K562 (cell line): ENCODE data around the gene DSP. TPM values are rescaled to one million over a fixed set of nuclear protein-coding genes. Genes with fewer than 3 reads are reported as not detected.

Experiments used
- ATAC-seq: fragments of 200-7000 bp; cut with Tn5 transposase; 3 replicates; pipeline ENCODE4 v1.9.1; 2020; ENCODE audit warnings: moderate library complexity
- BruUV-seq: library from RNA; stranded (reverse); fragments of 400-500 nt; replicated peaks from 2 replicates; lab custom pipeline; 2021; lab: Mats Ljungman, UMichigan
- CTCF ChIA-PET: fragments of 300-600 bp; formaldehyde crosslinking; extraction: SDS; loops from one replicate; lab custom pipeline; 2021; ENCODE audit warnings: low intra/inter-chr PET ratio; lab: Yijun Ruan, JAX
- POLR2A ChIA-PET: fragments of 300-600, 350-650 bp; sonication (Branson Sonifier 250); formaldehyde crosslinking; extraction: SDS; loops from one replicate; lab custom pipeline; 2021; ENCODE audit warnings: antibody characterized with exemption, inconsistent platforms; lab: Yijun Ruan, JAX
- DNase-seq, 4 experiments: peaks; one replicate each; pipeline versions ENCODE4 v3.0.0 to v3.0.0-alpha.2; 2011 to 2018; ENCODE audit warnings: low spot score in 3 of 4, mixed read lengths in 3 of 4; ENCODE audit errors: extremely low read depth in 1 of 4
- FAIRE-seq: peaks from 2 replicates; lab custom pipeline; 2011; peaks lifted over from hg19 to GRCh38; lab: Jason Lieb, UNC
- H2AFZ ChIP-seq: 2 replicates; pipeline ENCODE4 v1.6.0; 2011; ENCODE audit warnings: low read depth, low read length, control low read depth, inconsistent platforms
- H3K27ac ChIP-seq: fragments of 200-600 bp; 3 replicates; pipeline ENCODE4 v1.8.0; 2011; ENCODE audit warnings: low read depth, mild to moderate bottlenecking, control low read depth, inconsistent platforms, low read length, moderate library complexity, mixed read lengths; ENCODE audit errors: extremely low read depth
- H3K27me3 ChIP-seq, 2 experiments: fragments of 300-600 bp in 1 of 2; 2 replicates in 1 of 2; 3 replicates in 1 of 2; pipeline versions ENCODE4 v1.6.0 to v1.8.0; 2011; ENCODE audit warnings: inconsistent platforms in 2 of 2, low read length in 2 of 2, mild to moderate bottlenecking in 1 of 2, mixed read lengths in 1 of 2, moderate library complexity in 1 of 2; ENCODE audit not compliant: control insufficient read depth in 2 of 2, insufficient read depth in 2 of 2
- H3K36me3 ChIP-seq: fragments of 300-600 bp; 3 replicates; pipeline ENCODE4 v1.8.0; 2011; ENCODE audit warnings: mild to moderate bottlenecking, low read length, inconsistent platforms; ENCODE audit not compliant: control insufficient read depth, insufficient read depth
- H3K4me1 ChIP-seq, 2 experiments: fragments of 200-600 bp in 1 of 2; replicated peaks in 1 of 2; 2 replicates in 1 of 2; 3 replicates in 1 of 2; pipeline versions ENCODE4 v1.5.1 to v1.8.0; 2011; ENCODE audit warnings: inconsistent platforms in 2 of 2, low read length in 2 of 2, mild to moderate bottlenecking in 1 of 2, mixed read lengths in 1 of 2, moderate library complexity in 1 of 2; ENCODE audit not compliant: control insufficient read depth in 2 of 2, insufficient read depth in 2 of 2
- H3K4me2 ChIP-seq: 2 replicates; pipeline ENCODE4 v1.6.1; 2011; ENCODE audit warnings: low read length, control low read depth, inconsistent platforms, mixed read lengths; ENCODE audit not compliant: insufficient read depth
- H3K4me3 ChIP-seq: fragments of 200-600 bp; sonication (generic), shearing (Covaris generic); 2 replicates; pipeline ENCODE4 v1.5.1; 2016; ENCODE audit warnings: control low read depth, inconsistent platforms
- H3K79me2 ChIP-seq: fragments of 200-600 bp; 3 replicates; pipeline ENCODE4 v1.8.0; 2011; ENCODE audit warnings: low read length, inconsistent platforms; ENCODE audit not compliant: control insufficient read depth, insufficient read depth
- H3K9ac ChIP-seq, 2 experiments: 2 replicates each; pipeline versions ENCODE4 v1.6.0 to v1.6.1; 2011; ENCODE audit warnings: low read depth in 2 of 2, low read length in 2 of 2, control low read depth in 1 of 2, inconsistent platforms in 1 of 2, mild to moderate bottlenecking in 1 of 2, mixed read lengths in 1 of 2; ENCODE audit not compliant: insufficient read depth in 1 of 2
- H3K9me1 ChIP-seq: one replicate; pipeline ENCODE4 v1.6.0; 2011; ENCODE audit warnings: inconsistent platforms, mild to moderate bottlenecking, low read length, moderate library complexity; ENCODE audit not compliant: control insufficient read depth, insufficient read depth
- H3K9me3 ChIP-seq: replicated peaks from 2 replicates; pipeline ENCODE4 v1.5.1; 2011; ENCODE audit warnings: low read depth, low read length, inconsistent platforms; ENCODE audit not compliant: control insufficient read depth, insufficient read depth
- H4K20me1 ChIP-seq: replicated peaks from 2 replicates; pipeline ENCODE4 v1.6.1; 2011; ENCODE audit warnings: low read length, inconsistent platforms, mixed read lengths; ENCODE audit not compliant: control insufficient read depth, insufficient read depth
- CBX3 ChIP-seq, 2 experiments: IDR thresholded peaks; 1 replicate in 1 of 2; 2 replicates in 1 of 2; pipeline ENCODE4 v1.6.1; 2012; ENCODE audit warnings: inconsistent platforms in 2 of 2, low read length in 2 of 2, borderline replicate concordance in 1 of 2, control low read depth in 1 of 2
- E4F1 ChIP-seq: fragments of 250-450 bp; sonication (Bioruptor Pico); IDR thresholded peaks from 2 replicates; pipeline ENCODE4 v1.5.0; 2021; ENCODE audit warnings: mild to moderate bottlenecking, borderline replicate concordance
- EZH2 ChIP-seq: IDR thresholded peaks from 2 replicates; pipeline ENCODE4 v1.6.1; 2012; ENCODE audit warnings: low read depth, mild to moderate bottlenecking, inconsistent platforms, low read length, borderline replicate concordance
- FOSL1 ChIP-seq: fragments of 200-800 bp; sonication (Bioruptor generic); conservative IDR thresholded peaks from 2 replicates; pipeline ENCODE4 v1.6.1; 2016; ENCODE audit warnings: missing genetic modification characterization, missing compliant biosample characterization
- HDGF ChIP-seq: fragments of 450-650 bp; IDR thresholded peaks from 2 replicates; pipeline ENCODE4 v1.6.1; 2016
- MXI1 ChIP-seq: IDR thresholded peaks from 2 replicates; pipeline ENCODE4 v1.6.1; 2011; ENCODE audit warnings: low read depth, mild to moderate bottlenecking, improper control_type of control experiment, low read length
- POLR2AphosphoS5 ChIP-seq: IDR thresholded peaks from 2 replicates; pipeline ENCODE4 v1.6.1; 2011; ENCODE audit warnings: mild to moderate bottlenecking, low read depth, low read length, moderate library complexity; ENCODE audit not compliant: control insufficient read depth, insufficient read depth
- SMARCC2 ChIP-seq: fragments of 450-650 bp; IDR thresholded peaks from 2 replicates; pipeline ENCODE4 v1.6.1; 2017; ENCODE audit warnings: antibody characterized with exemption, moderate library complexity, mild to moderate bottlenecking, low read depth
- THRB ChIP-seq: fragments of 450-650 bp; formaldehyde crosslinking; conservative IDR thresholded peaks from 2 replicates; pipeline ENCODE4 v1.4.0; 2022; ENCODE audit warnings: mild to moderate bottlenecking, missing genetic modification characterization
- TSC22D4 ChIP-seq: fragments of 450-650 bp; IDR thresholded peaks from 2 replicates; pipeline ENCODE4 v1.6.1; 2016; ENCODE audit warnings: missing genetic modification characterization, missing biosample characterization, control low read depth
- ZC3H8 ChIP-seq: fragments of 450-650 bp; IDR thresholded peaks from 2 replicates; pipeline ENCODE4 v1.6.1; 2017
- ZNF324 ChIP-seq: fragments of 250-450 bp; sonication (Bioruptor Pico); IDR thresholded peaks from 2 replicates; pipeline ENCODE4 v1.4.0; 2020; ENCODE audit warnings: mild to moderate bottlenecking
- ZNF785 ChIP-seq: fragments of 250-450 bp; sonication (Bioruptor Pico); IDR thresholded peaks from 2 replicates; pipeline ENCODE4 v1.4.0; 2020; ENCODE audit warnings: mild to moderate bottlenecking
- ZSCAN32 ChIP-seq: fragments of 450-650 bp; formaldehyde crosslinking; IDR thresholded peaks from 2 replicates; pipeline ENCODE4 v1.4.0; 2020; ENCODE audit warnings: mild to moderate bottlenecking, moderate library complexity
- WGBS: fragments of 100-300 bp; shearing (Covaris generic); methylation state at CpG from one replicate; pipeline ENCODE4 v1.1.6; 2016; ENCODE audit warnings: low coverage, mixed read lengths; ENCODE audit not compliant: insufficient coverage; ENCODE audit errors: missing lambda C conversion rate; 5-methylcytosine and 5-hydroxymethylcytosine counted together
- in situ Hi-C: fragments of 300-500 bp; cut with MboI; formaldehyde crosslinking; loops from 4 replicates; pipeline ENCODE4 v1.15.0; 2018; ENCODE audit warnings: inconsistent platforms, mixed read lengths
- intact Hi-C: fragments of 100-400 bp; cut with micrococcal nuclease; formaldehyde crosslinking; loops from 2 replicates; pipeline ENCODE4 v1.14.2; 2022
- polyA plus RNA-seq, 8 experiments: library from polyadenylated mRNA; depleted of rRNA in 4 of 8; stranded (reverse) in 5 of 8; unstranded in 3 of 8; fragments of >200 nt; fragmentation: Nextera tagmentation in 2 of 8; fragmentation: Illumina TruSeq in 1 of 8; extraction: Ambion mirVana in 2 of 8; extraction: Trizol in 1 of 8; gene quantifications; 2 replicates each; pipeline versions ENCODE4 v1.2.1 to v1.2.3, GENCODE V29; 2011 to 2014; ENCODE audit warnings: inconsistent platforms in 1 of 8, missing spikeins in 1 of 8
- total RNA-seq, 7 experiments: library from RNA; depleted of rRNA in 6 of 7; stranded (reverse); fragments of >200 nt in 6 of 7; fragmentation: Illumina TruSeq in 2 of 7; extraction: Trizol in 2 of 7; gene quantifications; 2 replicates each; pipeline versions ENCODE4 v1.2.1 to v1.2.3, GENCODE V29; 2011 to 2021; ENCODE audit warnings: low replicate concordance in 1 of 7

Gene DSP
- total and polyA plus RNA-seq, 9 of the 15 experiments (the other 6 are each of a cell fraction or from before 2014, with no cell fraction given), result under 0.01 to 0.24 (median 0.03) TPM; not detected in 2

GRCh38 chr6:7526755-7527154, 14.7 kb upstream of the DSP start:
- Histone ChIP-seq H3K9me3 (no peaks in the 10 kb centered on the region), H3K27me3 (peaks cover 40 to 45% of the 10 kb centered on the region in 2 experiments), H3K9ac (no peak overlapping the region), H3K9me1 (no peaks in the 10 kb centered on the region), H3K27ac (no peak overlapping the region), H3K4me3 (no peak overlapping the region), H2AFZ (no peak overlapping the region), H3K79me2 (no peaks in the 10 kb centered on the region), H3K4me1 (no peaks in the 10 kb centered on the region), H3K4me2 (no peak overlapping the region), H4K20me1 (0 out of 2 replicates have a peak, but pooled peaks cover 3% of the 10 kb centered on the region), H3K36me3 (no peaks in the 10 kb centered on the region)
- in situ Hi-C loops, result no loop called here
- no TSS peak for BruUV-seq
- ATAC-seq (peak; percentile 64), FAIRE-seq (no peak), DNase-seq (peak in 1 of 4 experiments; percentile 28)
- no peak for TF ChIP-seq ZNF324
- no peak for TF ChIP-seq MXI1
- no peak for TF ChIP-seq HDGF
- no peak for TF ChIP-seq FOSL1
- no peak for TF ChIP-seq ZSCAN32
- TF ChIP-seq ZC3H8, result no peak
- TF ChIP-seq SMARCC2, result no peak
- no peak for TF ChIP-seq THRB
- TF ChIP-seq EZH2, result no peak
- no peak for TF ChIP-seq CBX3 (IDR thresholded peaks at IDR 0.05; ENCODE audit: borderline replicate concordance in 1 of 2, low read length in 2 of 2)
- TF ChIP-seq E4F1 (CRISPR knock-in tag), result no peak
- TF ChIP-seq TSC22D4 (tag), result no peak
- TF ChIP-seq POLR2AphosphoS5, result no peak
- no peak for TF ChIP-seq ZNF785 (CRISPR knock-in tag)
- 4% methylated on average over 11 of the region's 11 CpGs for WGBS
- POLR2A ChIA-PET, result no interaction called here
- intact Hi-C loops, result no loop called here
- CTCF ChIA-PET, result no interaction called here
